CD4-positive, alpha-beta T cell treated with Interleukin-6 at 100 ng/mL for 8 hours (primary cell): ENCODE results near the gene CDHR1.

Source experiments
- DNase-seq: peaks from one replicate; pipeline ENCODE4 v3.0.0-alpha.2; 2020; ENCODE audit warnings: mixed read lengths, low spot score

Gene CDHR1

DNA sequence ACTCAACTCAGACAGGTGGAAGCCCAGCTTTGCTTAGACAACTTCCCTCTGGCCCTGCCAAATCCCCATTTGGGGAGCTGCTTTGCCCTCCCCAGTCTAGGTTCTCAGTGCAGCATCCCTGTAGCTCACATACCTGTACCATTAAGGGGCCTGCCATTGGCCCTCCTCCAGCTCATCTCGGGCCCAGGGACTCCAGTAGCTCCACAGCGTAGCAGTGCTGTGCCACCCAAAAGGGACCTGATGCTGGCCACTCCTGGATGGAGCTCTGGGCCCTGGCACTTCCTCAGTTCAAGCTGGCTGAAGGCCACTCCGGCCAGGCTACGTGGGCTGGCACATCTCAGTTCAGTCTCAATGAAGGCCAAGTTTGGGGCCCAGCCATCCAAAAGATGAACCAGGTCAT is 39.6 kb downstream of the CDHR1 start:
- no peak for DNase-seq

DNA sequence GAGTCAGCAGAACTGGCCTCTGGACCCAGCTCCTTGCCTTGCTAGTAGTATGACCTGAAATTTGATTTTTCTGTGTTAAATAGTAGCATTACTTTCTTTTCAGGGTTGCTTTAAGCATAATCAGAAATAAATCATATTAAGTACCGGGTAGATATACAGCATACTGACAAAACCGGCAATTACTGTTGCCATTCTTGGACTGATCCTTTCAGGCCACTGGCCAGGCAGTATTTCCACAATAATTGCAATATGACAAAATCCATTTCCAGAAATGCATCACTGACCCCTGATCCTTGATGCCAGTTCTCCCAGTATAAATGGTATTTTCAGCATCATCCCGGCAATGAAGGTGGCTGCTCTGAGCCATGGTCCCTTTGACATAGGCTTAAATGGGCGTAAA is 40.1 kb downstream of the CDHR1 start:
- DNase-seq = no peak

DNA sequence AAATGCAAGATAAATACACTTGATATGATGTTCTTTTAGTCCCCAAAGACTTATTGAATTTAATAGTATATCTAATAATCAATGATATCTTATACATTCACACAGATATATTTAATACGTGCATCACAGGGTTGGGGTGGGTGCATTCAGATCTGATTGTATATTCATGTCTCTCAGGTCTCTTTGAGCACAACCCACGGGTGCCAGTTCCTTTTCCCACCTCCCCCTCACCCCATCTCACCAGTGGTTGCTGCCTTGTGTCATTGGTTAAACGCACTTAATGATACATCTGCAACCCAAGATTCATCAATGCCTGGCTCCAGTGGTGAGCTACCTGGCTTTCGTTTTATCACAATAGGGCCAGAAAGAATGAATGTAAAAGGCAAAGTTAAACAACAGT is 40.8 kb downstream of the CDHR1 start:
- no peak for DNase-seq

DNA sequence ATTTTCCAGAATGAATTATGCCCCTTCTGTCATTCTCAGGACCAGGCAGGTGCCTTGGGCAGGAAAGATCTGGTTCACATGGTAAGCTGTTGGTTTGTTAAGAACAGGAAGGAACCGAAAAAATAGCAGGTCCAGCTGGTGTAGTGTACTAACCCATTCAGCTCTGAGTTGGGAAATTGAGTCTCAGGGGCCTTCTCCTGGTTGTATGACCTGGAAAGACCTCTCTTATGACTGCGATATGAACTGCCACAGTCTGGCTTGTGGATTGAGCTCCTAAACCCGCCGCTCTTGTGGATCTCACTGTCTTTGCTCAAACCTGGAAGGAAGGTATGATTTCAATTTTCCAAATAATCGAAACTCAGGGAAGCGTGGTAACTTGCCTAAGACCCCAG is 42.5 kb downstream of the CDHR1 start:
- no peak for DNase-seq

DNA sequence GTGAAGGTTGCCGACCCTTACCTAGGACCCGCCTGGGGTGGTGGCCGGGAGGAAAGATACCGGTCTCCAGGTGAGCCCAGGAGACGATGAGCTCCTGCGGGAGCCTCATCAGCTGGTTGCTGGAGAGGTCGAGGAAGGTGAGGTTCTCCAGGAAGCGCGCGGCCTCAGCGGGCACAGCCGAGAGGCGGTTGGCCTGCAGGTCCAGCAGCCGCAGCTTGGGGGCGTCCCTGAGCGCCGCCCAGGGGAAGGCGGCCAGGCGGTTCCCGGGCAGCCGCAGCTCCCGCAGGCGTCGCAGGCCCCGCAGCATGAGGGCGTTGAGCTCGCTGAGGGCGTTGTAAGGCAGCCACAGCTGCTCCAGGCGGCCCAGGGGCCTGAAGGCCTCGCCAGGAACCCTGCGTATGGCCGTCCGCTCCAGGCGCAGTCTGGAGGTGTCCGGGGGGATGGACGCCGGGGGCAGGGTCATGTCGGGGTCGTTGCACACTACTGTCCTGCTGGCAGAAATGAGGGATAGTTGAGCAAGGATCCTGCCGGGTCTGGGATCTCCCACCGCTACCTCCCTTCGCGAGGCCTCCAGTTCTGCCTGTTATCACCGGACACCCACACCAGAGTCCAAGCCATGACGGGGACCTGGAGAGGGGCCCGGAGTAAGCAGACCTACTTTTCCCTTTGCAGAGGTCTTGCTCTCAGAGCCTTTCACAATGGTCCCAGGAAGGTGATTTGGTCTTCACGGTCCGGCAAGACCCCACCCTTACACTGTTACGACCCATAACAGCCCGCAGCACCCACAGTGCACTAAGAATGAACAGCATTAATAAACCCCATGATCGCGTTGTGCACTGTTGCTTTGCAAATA is 43.1 kb downstream of the CDHR1 start:
- DNase-seq = no peak

DNA sequence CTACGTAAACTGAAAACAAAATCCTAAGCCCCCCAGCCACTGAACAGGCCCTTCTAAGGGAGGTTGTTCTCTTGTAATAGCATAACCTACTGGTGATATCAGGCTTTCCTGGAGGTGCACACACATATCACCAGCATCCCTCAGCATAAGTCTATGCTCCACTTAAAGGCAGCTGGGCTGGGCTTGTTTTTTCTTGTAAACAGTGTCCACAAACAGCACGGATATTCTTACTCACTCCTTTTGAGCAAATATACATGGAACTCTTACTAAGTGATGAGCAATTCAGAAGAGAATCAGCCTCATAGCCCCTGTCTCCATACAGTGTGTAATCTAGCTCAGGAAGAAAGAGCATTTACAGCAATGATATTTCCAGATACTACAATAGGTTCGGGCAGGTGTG is 44.6 kb downstream of the CDHR1 start:
- DNase-seq = no peak

DNA sequence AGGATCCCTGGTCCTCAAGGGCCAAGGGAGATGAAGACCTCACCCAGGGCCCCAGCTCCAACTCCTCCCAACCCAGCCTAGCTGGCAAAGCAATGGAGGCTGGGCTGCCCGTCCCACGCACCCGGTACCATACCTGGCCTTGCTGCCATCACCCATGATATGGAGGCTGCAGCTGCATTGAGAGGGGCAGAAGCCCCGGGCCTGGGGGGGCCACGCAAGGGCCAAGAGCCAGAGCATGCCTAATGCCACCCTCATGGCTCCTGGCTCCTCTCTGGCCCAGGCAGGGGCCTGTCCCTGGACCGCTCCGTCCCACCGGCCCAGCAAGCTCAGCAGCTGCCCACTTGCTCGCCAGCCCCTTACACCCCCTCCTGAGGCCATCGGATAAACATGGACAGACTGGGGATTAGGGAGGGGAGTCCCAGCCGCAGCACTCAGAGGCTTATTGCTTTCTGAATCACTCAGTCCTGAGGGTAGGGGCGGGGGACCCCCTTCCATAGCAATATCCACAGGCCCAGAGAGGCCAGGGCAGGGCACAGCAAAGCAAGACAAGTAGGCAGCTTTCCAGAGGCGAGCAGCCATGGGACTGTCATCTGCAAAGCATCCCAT is 47.0 kb downstream of the CDHR1 start, which contains the start of gene LRIT1:
TSS of gene LRIT1 (minus strand) at position 362 of the 606 bp plus-strand sequence. CDS start at position 255, 107 bp downstream.
- DNase-seq = no peak

DNA sequence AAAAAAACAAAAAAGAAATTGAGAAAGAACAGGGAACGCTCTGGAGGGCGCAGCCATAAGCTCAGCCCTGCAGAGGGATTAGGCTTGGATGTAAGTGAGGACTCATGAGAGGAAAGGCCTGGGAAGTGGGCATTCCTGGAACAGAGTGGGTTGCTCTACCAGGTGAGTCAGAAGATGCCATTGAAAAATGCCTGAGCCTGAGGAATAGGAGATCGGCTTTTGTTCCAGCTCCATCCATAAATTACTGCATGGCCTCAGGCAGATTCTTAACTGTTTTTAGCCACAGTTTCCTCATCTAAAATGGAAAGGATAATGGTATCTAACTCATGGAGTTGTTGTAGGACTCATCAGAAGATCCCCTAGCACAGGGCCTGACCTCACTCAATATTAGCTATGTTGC is 49.4 kb downstream of the CDHR1 start:
- no peak for DNase-seq

DNA sequence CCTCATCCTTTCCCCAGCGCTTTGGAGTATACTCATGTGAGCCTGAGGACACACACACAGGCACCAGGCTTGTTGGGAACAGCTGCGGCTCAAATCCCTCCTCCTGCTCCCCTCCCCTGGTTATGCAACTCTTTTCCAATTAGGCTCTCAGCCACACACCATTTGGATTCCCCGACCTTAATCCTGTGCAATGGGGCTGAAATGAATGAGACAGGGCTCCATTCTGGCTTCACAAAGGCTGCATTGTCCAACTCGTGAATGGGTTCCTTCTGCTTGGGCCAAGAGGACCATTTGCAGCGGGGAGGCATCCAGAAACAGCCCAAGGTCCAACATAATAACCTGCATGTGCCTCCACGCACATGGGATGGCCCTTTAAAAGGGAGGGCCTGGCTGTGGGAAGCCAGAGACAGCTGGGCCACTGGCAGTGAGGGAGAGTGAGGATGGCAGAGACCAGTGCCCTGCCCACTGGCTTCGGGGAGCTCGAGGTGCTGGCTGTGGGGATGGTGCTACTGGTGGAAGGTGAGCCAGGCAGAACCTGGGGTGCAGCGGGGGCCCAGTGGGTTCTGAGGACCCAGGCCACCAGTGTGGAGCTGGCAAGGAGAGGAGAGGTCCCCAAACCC is 50.4 kb downstream of the CDHR1 start, which contains the start of gene RGR:
TSS of gene RGR (plus strand) at position 403 of the 620 bp plus-strand sequence. CDS start at position 441, 38 bp downstream.
- no peak for DNase-seq

DNA sequence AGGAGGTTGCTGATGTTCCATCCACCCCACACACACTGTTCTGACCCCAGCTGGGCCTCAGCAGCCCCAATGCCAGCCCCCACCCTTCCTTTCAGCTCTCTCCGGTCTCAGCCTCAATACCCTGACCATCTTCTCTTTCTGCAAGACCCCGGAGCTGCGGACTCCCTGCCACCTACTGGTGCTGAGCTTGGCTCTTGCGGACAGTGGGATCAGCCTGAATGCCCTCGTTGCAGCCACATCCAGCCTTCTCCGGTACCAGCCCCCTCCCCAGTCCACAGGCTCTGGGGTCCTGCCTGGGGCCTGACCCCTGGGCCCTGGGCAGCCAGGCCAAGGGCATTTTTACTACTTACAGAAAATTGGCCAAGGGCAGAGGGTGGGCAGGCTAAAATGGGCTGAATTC is 53.2 kb downstream of the CDHR1 start:
- DNase-seq = no peak

DNA sequence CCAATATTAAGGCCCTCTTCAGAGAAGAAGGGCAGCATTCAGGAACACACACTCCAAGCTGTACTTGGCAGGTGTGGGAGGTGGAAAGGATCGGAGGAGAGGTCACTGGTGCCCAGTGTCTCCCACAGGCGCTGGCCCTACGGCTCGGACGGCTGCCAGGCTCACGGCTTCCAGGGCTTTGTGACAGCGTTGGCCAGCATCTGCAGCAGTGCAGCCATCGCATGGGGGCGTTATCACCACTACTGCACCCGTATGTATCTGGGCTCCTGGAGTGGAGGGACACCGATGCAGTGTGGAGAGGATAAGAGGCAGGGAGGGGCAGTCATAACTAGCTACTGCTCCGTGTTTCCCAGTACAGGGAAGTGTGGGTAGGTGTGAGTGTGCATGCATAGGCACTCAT is 54.5 kb downstream of the CDHR1 start:
- DNase-seq = no peak

DNA sequence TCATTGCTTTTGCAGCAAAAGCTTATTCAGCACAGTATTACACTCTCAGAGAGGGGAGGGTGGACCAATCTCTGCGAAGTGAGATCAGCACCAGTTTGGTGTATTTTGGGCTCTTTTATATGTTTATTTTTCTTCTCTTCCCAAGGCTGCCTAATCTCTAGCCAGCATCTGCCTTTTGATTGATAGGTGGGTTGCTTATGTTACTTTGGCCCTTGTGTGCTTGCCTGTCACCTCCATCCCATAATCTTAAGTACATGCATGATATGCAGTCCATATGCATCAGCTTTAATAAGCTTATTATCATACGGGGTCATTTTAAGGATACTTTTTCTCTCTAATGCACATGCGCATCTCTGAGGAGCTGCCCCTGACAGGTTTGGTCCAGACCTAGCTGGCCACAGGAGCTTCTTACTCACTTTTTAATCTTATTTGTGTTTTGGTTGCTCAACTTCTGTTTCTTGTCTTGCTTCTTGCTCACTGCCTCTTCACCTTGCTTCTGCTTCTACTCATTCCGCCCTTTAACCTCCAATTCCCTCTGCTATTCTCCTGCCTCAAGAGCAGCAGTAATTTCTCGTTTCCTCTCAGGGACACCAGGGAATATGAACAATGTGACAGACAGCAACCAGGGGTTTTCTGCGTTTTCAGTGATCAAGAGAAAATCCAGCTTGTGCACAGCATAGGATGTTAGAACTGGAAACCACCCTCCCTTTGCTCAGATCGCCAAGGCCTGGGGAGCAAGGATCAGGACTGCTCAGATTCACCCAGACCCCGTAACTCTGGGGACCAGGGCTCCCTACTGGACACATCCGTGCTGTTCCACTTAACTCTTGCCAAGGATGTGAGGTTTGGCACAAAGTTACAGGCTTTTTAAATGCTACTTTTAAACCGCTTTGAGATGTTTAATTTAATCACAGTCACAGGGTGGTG is 60.5 kb downstream of the CDHR1 start:
- no peak for DNase-seq

DNA sequence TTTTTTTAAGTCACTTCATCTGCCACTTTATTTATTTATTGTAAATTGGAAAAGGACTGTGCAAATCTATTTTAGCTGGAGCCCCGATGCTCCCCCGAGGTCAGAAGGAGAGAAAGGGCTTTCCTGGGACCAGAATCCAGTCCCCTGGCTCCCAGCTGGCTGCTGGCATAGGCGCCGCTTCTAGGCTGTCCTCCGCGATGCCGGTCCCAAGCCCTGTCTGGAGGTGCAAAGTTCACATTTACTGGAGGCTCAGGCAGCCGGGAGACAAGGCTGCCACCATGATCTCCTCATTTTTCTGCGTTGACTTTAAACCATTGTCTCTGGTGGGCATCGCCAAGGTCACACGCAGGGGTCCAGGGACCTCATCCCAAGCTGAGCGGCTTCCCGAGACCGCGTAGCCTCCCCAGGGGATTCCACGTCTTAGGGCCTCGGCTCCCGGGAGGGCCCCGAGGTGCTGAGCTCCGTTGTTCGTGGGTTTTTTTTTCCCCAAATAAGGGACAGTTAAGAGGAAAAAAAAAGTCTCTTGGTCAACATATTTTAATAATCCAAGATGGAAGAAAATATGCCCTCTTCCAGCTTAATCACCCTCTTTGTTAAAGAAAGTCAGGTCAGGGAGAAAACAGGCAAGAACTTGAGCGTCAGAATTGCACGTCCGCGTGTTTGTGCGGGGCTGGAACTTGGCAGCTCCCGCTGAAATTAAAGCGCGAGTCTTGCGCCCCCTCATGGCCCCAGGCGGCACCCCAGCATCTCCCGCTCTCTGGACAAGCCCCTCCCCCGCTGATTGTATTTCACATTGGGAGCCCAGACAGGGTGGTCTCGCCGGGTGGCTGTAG is 62.4 kb downstream of the CDHR1 start:
- peak; percentile 10 for DNase-seq

DNA sequence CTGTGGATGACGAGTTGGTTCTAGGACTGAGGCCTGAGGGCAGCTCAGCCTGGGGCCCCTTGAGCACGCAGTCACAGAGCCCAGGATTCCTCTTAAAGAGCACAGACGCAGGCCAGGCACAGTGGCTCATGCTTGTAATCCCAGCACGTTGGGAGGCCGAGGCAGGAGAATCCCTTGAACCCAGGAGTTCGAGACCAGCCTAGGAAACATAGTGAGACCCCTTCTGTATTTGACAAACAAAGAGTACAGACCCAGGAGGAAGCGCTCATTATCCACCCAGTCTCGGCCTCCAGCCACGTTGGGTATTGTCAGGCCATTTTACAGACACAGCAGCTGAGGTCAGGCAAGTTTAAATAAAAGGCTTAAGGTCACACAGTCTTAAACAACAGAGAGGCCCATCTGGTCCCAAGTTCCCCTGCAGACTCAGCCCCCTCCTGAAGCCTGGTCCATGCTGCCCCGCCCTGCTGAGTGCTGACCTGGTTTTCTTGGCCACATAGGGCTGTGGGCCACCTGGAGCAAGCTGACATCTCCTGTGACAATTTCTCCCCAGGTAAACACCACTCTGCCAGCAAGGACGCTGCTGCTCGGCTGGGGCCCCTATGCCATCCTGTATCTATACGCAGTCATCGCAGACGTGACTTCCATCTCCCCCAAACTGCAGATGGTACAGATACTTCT is 63.1 kb downstream of the CDHR1 start:
- DNase-seq = no peak

DNA sequence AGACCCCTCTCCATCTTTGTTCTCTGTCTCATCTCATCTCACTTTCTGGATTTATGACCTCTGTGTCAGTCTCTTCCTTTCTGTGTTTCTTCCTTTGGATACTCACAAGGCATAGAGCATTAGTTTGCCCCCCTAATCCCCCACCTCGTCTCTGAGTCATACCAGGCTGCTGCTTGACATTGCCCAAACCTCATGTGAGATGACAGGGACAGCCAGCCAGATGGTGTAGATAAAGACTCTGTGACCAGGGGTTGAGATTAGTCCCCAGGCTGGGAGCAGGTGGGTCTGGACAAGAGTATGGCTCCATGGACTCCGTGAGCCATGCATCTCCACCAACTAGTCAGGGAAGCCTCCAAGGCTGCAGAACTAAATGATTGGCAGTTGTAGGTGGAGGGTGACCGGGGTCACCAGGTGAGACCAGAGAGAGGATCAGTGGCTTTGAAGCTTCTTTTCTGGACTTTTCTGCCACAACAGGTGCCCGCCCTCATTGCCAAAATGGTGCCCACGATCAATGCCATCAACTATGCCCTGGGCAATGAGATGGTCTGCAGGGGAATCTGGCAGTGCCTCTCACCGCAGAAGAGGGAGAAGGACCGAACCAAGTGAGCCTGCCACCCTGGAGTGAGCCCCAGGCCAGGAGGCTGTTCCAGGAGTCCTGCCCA is 63.8 kb downstream of the CDHR1 start:
- DNase-seq = no peak

DNA sequence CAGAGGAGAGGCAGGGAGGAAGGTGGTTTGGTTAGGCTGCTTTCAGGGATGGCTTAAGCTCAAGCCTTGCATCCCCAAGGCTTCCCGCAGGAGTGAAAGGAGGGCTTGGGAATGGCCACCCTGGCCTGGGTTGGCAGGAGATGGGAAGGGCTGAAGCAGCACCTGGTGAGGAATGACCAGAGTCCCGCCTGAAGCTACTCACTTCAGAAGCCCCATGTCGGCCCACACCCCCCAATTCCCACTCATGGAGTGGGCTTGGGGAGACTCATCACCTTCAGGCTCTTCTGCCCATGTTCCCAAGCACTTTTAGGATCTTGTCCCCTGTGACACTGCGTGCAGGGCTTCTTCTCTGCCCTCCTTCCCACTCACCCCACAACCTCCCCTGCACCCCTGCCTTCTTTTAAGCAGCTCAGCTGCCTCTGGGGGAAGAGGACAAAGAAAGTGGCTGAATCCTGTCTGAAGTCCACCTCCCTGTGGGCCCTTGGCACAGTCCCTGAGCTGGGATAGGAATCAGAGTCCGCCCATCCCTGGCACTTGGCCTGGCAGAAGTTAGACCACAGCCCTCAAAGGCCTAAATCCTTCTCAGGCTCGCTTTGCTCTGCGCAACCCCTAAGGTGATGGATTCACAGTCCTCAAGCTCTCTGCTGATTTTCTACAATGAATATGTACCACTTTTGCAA is 67.0 kb downstream of the CDHR1 start:
- no peak for DNase-seq

DNA sequence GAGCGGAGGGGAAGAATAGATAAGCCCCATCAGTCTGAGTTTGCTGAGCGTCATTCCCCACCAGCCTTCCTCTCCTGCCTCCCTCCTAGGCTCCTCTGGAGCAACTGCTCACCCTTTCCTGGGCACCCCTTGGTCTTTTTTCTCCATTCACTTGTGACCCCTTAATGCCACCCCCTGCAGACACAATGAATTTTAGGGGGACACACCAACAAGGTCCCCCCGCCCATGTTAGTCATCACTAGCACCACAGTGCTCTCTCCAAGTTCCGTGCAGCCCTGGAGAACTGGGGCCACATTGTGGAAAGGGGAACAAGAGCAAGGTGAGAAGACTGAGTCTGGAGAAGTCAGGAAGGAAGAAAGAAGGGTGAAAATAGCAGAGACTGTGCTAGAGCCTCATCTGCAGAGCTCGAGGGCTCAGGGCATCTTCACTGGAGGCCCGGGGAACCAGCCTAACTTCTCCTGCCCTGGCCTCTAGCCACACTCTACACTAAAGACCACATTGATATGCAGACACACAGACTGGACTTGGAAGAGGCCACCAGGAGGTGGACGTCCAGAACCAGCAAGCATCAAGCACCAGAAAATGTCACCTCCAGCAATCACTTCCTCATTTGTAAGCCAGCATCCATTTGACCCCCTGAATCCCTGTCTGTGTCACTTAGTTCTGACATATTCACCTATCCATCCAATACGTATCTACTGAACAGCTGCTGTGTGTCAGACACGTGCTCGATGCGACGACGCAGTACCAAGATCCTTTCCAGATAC is 68.0 kb downstream of the CDHR1 start:
- no peak for DNase-seq

DNA sequence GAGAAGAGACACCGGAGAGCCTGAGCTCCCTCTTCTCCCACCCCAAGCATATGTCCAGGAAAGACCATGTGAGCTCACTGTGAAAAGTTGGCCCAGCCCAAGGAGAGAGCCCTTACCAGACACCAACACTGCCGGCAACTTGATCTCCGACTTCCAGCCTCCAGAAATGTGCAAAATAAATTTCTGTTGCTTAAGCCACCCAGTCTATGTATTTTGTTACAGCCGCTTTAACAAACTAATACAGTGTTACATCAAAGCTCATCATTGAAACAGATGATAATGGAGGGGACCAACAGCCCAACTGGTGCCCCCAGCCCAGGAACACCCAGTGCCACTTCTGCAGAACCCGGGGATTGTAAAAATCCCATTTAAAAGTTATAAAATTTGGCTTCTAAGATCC is 69.4 kb downstream of the CDHR1 start:
- DNase-seq = no peak
